CD4-positive, alpha-beta memory T cell (primary cell): Measurements from ENCODE around the gene KMT2B. TPM values are rescaled to one million over a fixed set of nuclear protein-coding genes. Genes with fewer than 3 reads are reported as not detected.
A peak's percentile ranks its signal among the peaks of the same experiment; 100 is the strongest.

Source experiments
- CTCF ChIA-PET: fragments of 350-600 bp; sonication (Branson Sonifier 250); formaldehyde crosslinking; loops from one replicate; lab custom pipeline; 2021; ENCODE audit warnings: inconsistent platforms; ENCODE audit not compliant: partially characterized antibody; lab: Charles Lee
- POLR2A ChIA-PET: fragments of 350-600 bp; sonication (Branson Sonifier 250); formaldehyde crosslinking; loops from one replicate; lab custom pipeline; 2021; ENCODE audit not compliant: partially characterized antibody; lab: Charles Lee
- DNase-seq, 5 donors: peaks; one replicate each; pipeline versions ENCODE4 v3.0.0 to v3.0.0-alpha.2; 2020 to 2022; ENCODE audit warnings: mixed read lengths in 1 of 5
- H3K27ac ChIP-seq: one replicate; pipeline ENCODE4 v1.7.0; 2013; ENCODE audit warnings: low read depth, low read length
- H3K27me3 ChIP-seq: 2 replicates; pipeline ENCODE4 v1.7.0; 2013; ENCODE audit warnings: mild to moderate bottlenecking, low read length, moderate library complexity; ENCODE audit not compliant: insufficient read depth
- H3K36me3 ChIP-seq: 2 replicates; pipeline ENCODE4 v1.7.0; 2013; ENCODE audit warnings: mild to moderate bottlenecking, low read length, moderate library complexity; ENCODE audit not compliant: insufficient read depth
- H3K4me1 ChIP-seq: 2 replicates; pipeline ENCODE4 v1.7.0; 2013; ENCODE audit warnings: mild to moderate bottlenecking, low read length, moderate library complexity; ENCODE audit not compliant: insufficient read depth
- H3K4me3 ChIP-seq, 2 donors: one replicate each; pipeline ENCODE4 v1.7.0; 2013; ENCODE audit warnings: low read length in 2 of 2, mild to moderate bottlenecking in 1 of 2
- H3K9me3 ChIP-seq, 2 donors: one replicate each; pipeline ENCODE4 v1.7.0; 2013; ENCODE audit warnings: low read length in 2 of 2, control low read depth in 1 of 2; ENCODE audit not compliant: control insufficient read depth in 1 of 2
- H3K27ac Mint-ChIP-seq, 7 donors: one replicate each; pipeline ENCODE4 v1.8.0; 2020 to 2021; ENCODE audit warnings: mixed read lengths in 7 of 7, mild to moderate bottlenecking in 6 of 7, inconsistent platforms in 3 of 7, moderate library complexity in 3 of 7
- H3K27me3 Mint-ChIP-seq, 2 donors: one replicate each; pipeline ENCODE4 v1.8.0; 2020 to 2021; ENCODE audit warnings: mixed read lengths in 2 of 2
- H3K36me3 Mint-ChIP-seq, 2 donors: one replicate each; pipeline ENCODE4 v1.8.0; 2020 to 2021; ENCODE audit warnings: mixed read lengths in 2 of 2, inconsistent platforms in 1 of 2, mild to moderate bottlenecking in 1 of 2
- H3K4me1 Mint-ChIP-seq, 4 donors: one replicate each; pipeline ENCODE4 v1.8.0; 2020 to 2021; ENCODE audit warnings: mixed read lengths in 4 of 4, mild to moderate bottlenecking in 1 of 4
- H3K4me3 Mint-ChIP-seq, 8 donors: one replicate each; pipeline ENCODE4 v1.8.0; 2020 to 2021; ENCODE audit warnings: mixed read lengths in 8 of 8, mild to moderate bottlenecking in 7 of 8, moderate library complexity in 6 of 8, inconsistent platforms in 3 of 8
- H3K9me3 Mint-ChIP-seq, 8 donors: one replicate each; pipeline ENCODE4 v1.8.0; 2020 to 2021; ENCODE audit warnings: mixed read lengths in 8 of 8, mild to moderate bottlenecking in 5 of 8, inconsistent platforms in 3 of 8, moderate library complexity in 1 of 8
- intact Hi-C: fragments of 100-400 bp; cut with micrococcal nuclease; formaldehyde crosslinking; loops from one replicate; pipeline ENCODE4 v1.15.1; 2023
- polyA plus RNA-seq, 2 donors: library from polyadenylated mRNA; unstranded; fragments of 300-500 nt; fragmentation: Illumina TruSeq; gene quantifications; one replicate each; pipeline ENCODE4 v1.2.3, GENCODE V29; 2021
- total RNA-seq, 2 experiments: library from RNA; stranded (reverse); gene quantifications; one replicate each; pipeline ENCODE4 v1.2.3, GENCODE V29; 2021

The KMT2B gene
- total and polyA plus RNA-seq, 4 experiments from 2014 or later = 2.8 to 84.3 (median 83.4) TPM; not detected in 1

DNA sequence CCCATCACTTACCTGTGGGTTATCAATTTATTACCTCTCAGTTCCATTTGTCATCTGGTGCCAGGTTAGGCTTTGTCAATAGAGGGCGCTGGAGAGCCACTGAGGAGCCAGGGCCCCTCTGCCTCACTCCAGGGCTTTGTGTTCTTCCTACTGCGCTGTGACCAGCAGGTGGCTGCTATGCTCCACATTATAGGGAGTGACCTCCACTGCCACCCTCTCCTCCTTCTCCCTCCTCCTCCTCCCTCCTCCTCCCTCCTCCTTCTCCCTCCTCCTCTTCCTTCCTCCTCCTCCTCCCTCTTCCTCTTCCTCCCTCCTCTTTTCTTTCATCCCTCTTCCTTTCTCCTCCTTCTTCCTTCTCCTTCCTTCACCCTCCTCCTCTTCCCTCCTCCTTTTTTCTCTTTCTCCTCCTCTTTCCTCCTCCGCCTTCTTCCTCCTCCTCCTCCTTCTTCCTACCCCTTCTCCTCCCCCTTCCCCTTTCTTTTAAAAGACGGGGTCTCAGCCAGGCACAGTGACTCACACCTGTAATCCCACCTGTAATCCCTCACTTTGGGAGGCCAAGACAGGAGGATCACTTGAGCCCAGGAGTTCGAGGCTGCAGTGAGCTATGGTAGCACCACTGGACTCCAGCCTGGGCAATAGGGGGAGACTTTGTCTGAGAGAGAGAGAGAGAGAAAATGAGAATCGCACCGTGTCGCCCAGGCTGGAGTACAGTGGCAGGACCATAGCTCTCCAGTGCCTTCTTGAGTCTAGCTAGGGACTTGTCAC, 23.8 kb upstream of the KMT2B start:
- H3K27ac Mint-ChIP-seq = peak overlapping the region in 6 of 7 donors; percentile 4 to 75 (median 28)
- no peaks in the 10 kb centered on the region for H3K36me3 Mint-ChIP-seq
- H3K4me1 Mint-ChIP-seq = peaks cover 0 to 5% (median 2%) of the 10 kb centered on the region in 4 donors
- H3K27ac ChIP-seq = no peak overlapping the region
- H3K4me3 Mint-ChIP-seq = no peak overlapping the region
- H3K4me3 ChIP-seq = no peak overlapping the region
- intact Hi-C loops = loop anchor here (1.0 to 2.0 kb wide), 8 partner anchors 8 to 237 kb away; partner anchors contain the start of genes ARHGAP33 and LIN37
- no peaks in the 10 kb centered on the region for H3K27me3 Mint-ChIP-seq
- H3K9me3 Mint-ChIP-seq = no peaks in the 10 kb centered on the region
- H3K9me3 ChIP-seq = no peaks in the 10 kb centered on the region
- ChIA-PET POLR2A (interaction anchor here (0.9 to 1.0 kb wide), 2 partner anchors 97 to 265 kb away, joined by 3 read pairs; no protein-coding TSS in a partner anchor), CTCF (interaction anchor here (0.6 to 4.1 kb wide), 25 partner anchors 9 to 231 kb away, joined by 3 to 54 read pairs (median 4); partner anchors contain the start of genes APLP1, COX6B1 and LIN37)
- no peaks in the 10 kb centered on the region for H3K4me1 ChIP-seq
- peak; percentile 87 to 89 (median 88) for DNase-seq
- H3K36me3 ChIP-seq = no peaks in the 10 kb centered on the region
- no peaks in the 10 kb centered on the region for H3K27me3 ChIP-seq

DNA sequence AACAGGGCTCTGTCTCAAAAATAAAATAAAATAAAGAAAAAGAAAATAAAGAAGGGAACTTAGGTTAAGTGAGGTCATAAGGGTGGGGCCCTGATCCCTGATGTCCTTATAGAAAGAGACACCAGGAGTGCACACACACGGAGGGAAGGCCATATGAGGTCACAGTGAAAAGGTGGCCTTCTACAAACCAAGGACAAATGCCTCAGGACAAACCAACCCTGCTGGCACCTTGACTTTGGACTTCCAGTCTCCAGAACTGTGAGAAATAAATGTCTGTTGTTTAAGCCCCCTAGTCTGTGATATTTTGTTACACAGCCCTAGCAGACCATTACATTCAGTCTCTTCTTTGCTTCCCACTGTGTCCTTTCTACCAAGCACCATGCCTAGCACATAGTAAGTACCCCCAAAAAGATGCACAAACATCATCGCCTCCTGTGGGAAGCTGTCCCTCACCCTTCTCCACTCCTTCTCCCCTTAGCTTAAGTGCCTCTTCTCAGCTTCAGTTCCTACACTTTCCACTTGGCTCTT, 21.8 kb upstream of the KMT2B start:
- Mint-ChIP-seq H3K27ac (peak overlapping the region in 2 of 7 donors; percentile 10 to 12), H3K4me1 (peaks cover 0 to 5% (median 0%) of the 10 kb centered on the region in 4 donors), H3K36me3 (no peaks in the 10 kb centered on the region), H3K4me3 (no peak overlapping the region), H3K27me3 (no peaks in the 10 kb centered on the region), H3K9me3 (no peaks in the 10 kb centered on the region)
- Histone ChIP-seq H3K9me3 (no peaks in the 10 kb centered on the region), H3K27ac (no peak overlapping the region), H3K36me3 (no peaks in the 10 kb centered on the region), H3K4me1 (no peaks in the 10 kb centered on the region), H3K4me3 (no peak overlapping the region), H3K27me3 (no peaks in the 10 kb centered on the region)
- ChIA-PET CTCF (interaction anchor here (1.0 to 4.1 kb wide), 9 partner anchors 9 to 124 kb away, joined by 3 to 54 read pairs (median 10); partner anchors contain the start of gene COX6B1), POLR2A (interaction anchor here (0.9 kb wide), 1 partner anchor 47 kb away, joined by 3 read pairs; the partner anchor contains the start of gene IGFLR1)
- intact Hi-C loops = loop anchor here (2.0 kb wide), 1 partner anchor 53 kb away; the partner anchor contains the start of gene LIN37
- DNase-seq = no peak

DNA sequence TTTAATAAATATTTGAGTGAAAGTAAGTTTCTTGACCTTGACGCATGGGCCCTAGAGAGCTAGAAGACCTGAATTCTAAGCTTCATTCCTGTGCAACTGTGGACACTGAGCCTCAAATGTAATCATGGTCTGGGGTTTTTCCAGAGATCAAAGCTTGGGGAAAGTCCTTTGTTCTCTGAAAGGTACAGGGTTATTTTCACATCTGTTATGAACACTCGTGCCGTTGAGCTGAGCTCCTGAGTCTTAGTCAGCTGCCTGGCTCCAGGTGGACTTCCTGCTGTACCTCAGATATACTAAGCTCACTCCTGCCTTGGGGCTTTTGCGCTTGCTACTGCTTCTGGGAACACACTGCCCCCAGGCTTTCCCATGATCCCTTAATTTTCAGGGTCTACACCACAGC, 21.0 kb upstream of the KMT2B start:
- no peaks in the 10 kb centered on the region for H3K27me3 ChIP-seq
- no peak overlapping the region for H3K27ac ChIP-seq
- no peak for DNase-seq
- Mint-ChIP-seq H3K9me3 (no peaks in the 10 kb centered on the region), H3K36me3 (no peaks in the 10 kb centered on the region), H3K4me3 (no peak overlapping the region), H3K4me1 (peaks cover 0 to 5% (median 0%) of the 10 kb centered on the region in 4 donors), H3K27ac (no peak overlapping the region), H3K27me3 (no peaks in the 10 kb centered on the region)
- H3K36me3 ChIP-seq = no peaks in the 10 kb centered on the region
- peaks cover 4% of the 10 kb centered on the region for H3K4me1 ChIP-seq
- H3K9me3 ChIP-seq = no peaks in the 10 kb centered on the region
- POLR2A ChIA-PET = interaction anchor here (0.7 to 0.9 kb wide), 2 partner anchors 46 to 1060 kb away, joined by 3 to 4 read pairs; partner anchors contain the start of gene IGFLR1
- no peak overlapping the region for H3K4me3 ChIP-seq
- CTCF ChIA-PET = interaction anchor here (0.7 to 3.0 kb wide), 8 partner anchors 9 to 123 kb away, joined by 3 to 14 read pairs (median 4); partner anchors contain the start of gene COX6B1
- intact Hi-C loops = no loop called here

DNA sequence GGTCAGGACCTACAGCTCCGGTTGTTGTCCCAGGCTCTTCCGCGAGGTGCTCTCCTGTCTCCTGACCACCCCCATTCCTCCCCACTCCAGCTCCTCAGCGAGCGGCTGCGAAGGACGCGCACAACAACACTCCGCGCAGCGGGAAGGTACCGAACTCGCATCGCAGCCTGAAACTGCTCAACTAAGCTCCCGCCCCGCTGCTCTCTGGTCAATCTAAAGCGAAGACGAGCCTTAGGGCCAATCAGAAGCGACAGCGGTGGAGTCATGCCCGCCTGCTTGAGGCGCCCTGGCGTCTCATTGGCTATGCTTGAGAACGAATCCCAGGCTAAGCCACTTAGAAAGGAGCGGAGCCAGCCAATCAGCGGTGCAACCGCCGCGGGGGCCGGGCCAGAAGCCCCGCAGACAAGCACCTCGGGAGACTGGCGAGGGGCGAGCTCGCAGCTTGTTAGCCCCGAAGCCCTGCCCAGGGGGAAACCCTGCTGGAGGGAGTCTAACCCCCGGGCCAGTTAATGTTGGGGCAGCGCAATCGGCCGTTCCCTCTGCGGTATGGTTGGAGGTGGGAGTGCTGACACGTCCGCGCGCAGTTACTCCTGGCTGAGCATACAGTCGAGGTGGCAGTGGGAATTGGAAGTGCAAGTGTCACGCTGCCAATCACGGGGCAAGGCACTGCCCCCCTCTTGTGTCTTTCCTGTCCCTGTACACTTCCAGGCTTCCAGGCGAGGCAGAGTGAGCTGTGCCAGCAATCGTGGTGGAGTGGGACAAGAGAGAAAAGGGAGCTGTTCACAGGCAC, 15.4 kb upstream of the KMT2B start:
- CTCF ChIA-PET = interaction anchor here (0.6 to 2.1 kb wide), 7 partner anchors 8 to 192 kb away, joined by 3 to 11 read pairs (median 3); no protein-coding TSS in a partner anchor
- POLR2A ChIA-PET = interaction anchor here (0.8 to 4.2 kb wide), 14 partner anchors 11 to 247 kb away, joined by 3 to 61 read pairs (median 6); partner anchors contain the start of genes COX6B1, HAUS5, IGFLR1 and LIN37
- H3K4me1 ChIP-seq = peaks cover 11% of the 10 kb centered on the region
- Mint-ChIP-seq H3K4me1 (peaks cover 3 to 9% (median 7%) of the 10 kb centered on the region in 4 donors), H3K27ac (peak overlapping the region; percentile 90 to 98 (median 95)), H3K36me3 (peaks cover 0 to 3% of the 10 kb centered on the region in 2 donors), H3K4me3 (peak overlapping the region; percentile 90 to 100 (median 98)), H3K27me3 (peaks cover 2 to 5% of the 10 kb centered on the region in 2 donors), H3K9me3 (peaks cover 0 to 1% (median 0%) of the 10 kb centered on the region in 8 donors)
- H3K36me3 ChIP-seq = no peaks in the 10 kb centered on the region
- intact Hi-C loops = loop anchor here (1.0 kb wide), 3 partner anchors 9 to 43 kb away; partner anchors contain the start of genes PSENEN and U2AF1L4
- H3K9me3 ChIP-seq = no peaks in the 10 kb centered on the region
- peak overlapping the region; percentile 39 for H3K27ac ChIP-seq
- peak; percentile 88 to 97 (median 91) for DNase-seq
- no peaks in the 10 kb centered on the region for H3K27me3 ChIP-seq
- peak overlapping the region; percentile 92 to 95 for H3K4me3 ChIP-seq

DNA sequence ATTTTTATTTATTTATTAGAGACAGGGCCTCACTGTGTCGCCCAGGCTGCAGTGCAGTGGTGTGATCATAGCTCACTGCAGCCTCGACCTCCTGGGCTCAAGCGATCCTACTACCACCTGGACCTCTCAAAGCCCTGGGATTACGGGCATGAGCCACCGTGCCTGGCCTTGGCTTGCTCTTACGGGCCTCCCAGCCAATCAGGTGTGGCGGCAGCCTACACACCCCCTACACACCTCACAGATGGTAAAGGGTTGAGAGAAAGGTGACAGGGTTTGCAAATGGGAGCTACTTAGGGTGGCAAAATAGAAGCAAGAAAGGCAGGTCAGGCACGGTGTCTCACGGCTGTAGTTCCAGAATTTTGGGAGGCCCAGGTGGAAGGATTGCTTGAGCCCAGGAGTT, 14.5 kb upstream of the KMT2B start:
- H3K4me3 Mint-ChIP-seq = peak overlapping the region in 2 of 8 donors; percentile 17 to 100

DNA sequence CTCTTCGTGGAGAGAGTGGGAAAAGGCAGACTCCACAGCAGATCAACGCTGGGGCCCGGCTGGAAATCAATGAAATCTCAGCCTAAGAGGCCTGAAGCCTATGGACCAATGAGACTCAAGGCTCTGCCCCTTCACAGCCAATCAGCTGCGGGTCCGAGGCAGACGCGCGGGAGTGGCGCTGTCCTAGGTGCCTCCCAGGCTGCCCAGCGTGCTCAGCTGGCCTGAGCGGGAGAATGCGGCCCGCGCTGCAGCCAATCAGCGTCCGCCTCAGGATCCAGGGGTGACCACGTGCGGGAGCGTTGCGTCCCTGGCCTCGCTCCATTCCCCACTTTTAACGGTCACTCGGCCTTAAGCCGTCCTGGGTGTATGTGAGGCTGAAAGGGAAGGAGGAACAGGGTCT, 13.6 kb upstream of the KMT2B start, which contains the start of gene ZBTB32:
Gene ZBTB32 (plus strand): TSS at position 341 of the 400 bp plus-strand sequence. CDS start 10,069 bp downstream, outside the sequence.
- peak within 1 kb of the TSS in 2 of 8 donors; percentile 17 to 25 for H3K4me3 Mint-ChIP-seq

More for the DNA sequence above, 14.5 kb upstream of the KMT2B start:
- Histone ChIP-seq H3K27ac (no peak overlapping the region), H3K4me1 (peaks cover 11% of the 10 kb centered on the region), H3K27me3 (no peaks in the 10 kb centered on the region), H3K4me3 (no peak overlapping the region), H3K9me3 (no peaks in the 10 kb centered on the region), H3K36me3 (no peaks in the 10 kb centered on the region)
- ChIA-PET CTCF (interaction anchor here (1.1 to 2.1 kb wide), 5 partner anchors 9 to 193 kb away, joined by 3 to 11 read pairs (median 4); no protein-coding TSS in a partner anchor), POLR2A (interaction anchor here (1.1 to 4.2 kb wide), 8 partner anchors 10 to 59 kb away, joined by 3 to 61 read pairs (median 14); partner anchors contain the start of genes COX6B1, IGFLR1, LIN37 and PSENEN)
- Mint-ChIP-seq H3K36me3 (peaks cover 0 to 3% of the 10 kb centered on the region in 2 donors), H3K9me3 (peaks cover 0 to 1% (median 0%) of the 10 kb centered on the region in 8 donors), H3K4me1 (peaks cover 3 to 9% (median 7%) of the 10 kb centered on the region in 4 donors), H3K27me3 (peaks cover 2 to 5% of the 10 kb centered on the region in 2 donors), H3K27ac (no peak overlapping the region)
- intact Hi-C loops = no loop called here
- no peak for DNase-seq

More for the DNA sequence above, 13.6 kb upstream of the KMT2B start, which contains the start of gene ZBTB32:
- Mint-ChIP-seq H3K4me1 (peaks cover 3 to 9% (median 7%) of the 10 kb centered on the region in 4 donors), H3K36me3 (peaks cover 0 to 3% of the 10 kb centered on the region in 2 donors), H3K27me3 (peaks cover 2 to 5% of the 10 kb centered on the region in 2 donors), H3K9me3 (peaks cover 0 to 1% (median 0%) of the 10 kb centered on the region in 8 donors), H3K27ac (peak within 1 kb of the TSS in 2 of 7 donors; percentile 29 to 52)
- Histone ChIP-seq H3K27ac (no peak within 1 kb of the TSS), H3K4me3 (no peak within 1 kb of the TSS), H3K27me3 (no peaks in the 10 kb centered on the region), H3K36me3 (no peaks in the 10 kb centered on the region), H3K4me1 (peaks cover 11% of the 10 kb centered on the region), H3K9me3 (no peaks in the 10 kb centered on the region)
- ChIA-PET CTCF (interaction anchor here (1.1 to 2.1 kb wide), 3 partner anchors 10 to 12 kb away, joined by 4 to 11 read pairs (median 5); no protein-coding TSS in a partner anchor), POLR2A (interaction anchor here (1.1 to 4.2 kb wide), 3 partner anchors 9 to 41 kb away, joined by 3 to 61 read pairs (median 26); partner anchors contain the start of genes IGFLR1, PSENEN and U2AF1L4)
- intact Hi-C loops = no loop called here
- DNase-seq = no peak
